PC-3 (cell line): ENCODE measurements around the gene SMIM22. TPM values are rescaled to one million over a fixed set of nuclear protein-coding genes. Genes with fewer than 3 reads are reported as not detected.

Experiments
- ATAC-seq: fragments of 200-7000 bp; cut with Tn5 transposase; 2 replicates; pipeline ENCODE4 v1.9.1; 2020; ENCODE audit warnings: mild to moderate bottlenecking, moderate library complexity
- BruUV-seq: library from RNA; stranded (reverse); fragments of 400-500 nt; replicated peaks from 2 replicates; lab custom pipeline; 2021; lab: Mats Ljungman, UMichigan
- CTCF ChIA-PET: fragments of 300-600 bp; sonication (Branson Sonifier 250); formaldehyde crosslinking; loops from one replicate; lab custom pipeline; 2022; ENCODE audit warnings: antibody characterized with exemption; lab: Charles Lee
- POLR2A ChIA-PET: fragments of 300-600 bp; sonication (Branson Sonifier 250); formaldehyde crosslinking; loops from one replicate; lab custom pipeline; 2022; ENCODE audit warnings: antibody characterized with exemption; ENCODE audit not compliant: unreplicated experiment; lab: Charles Lee
- DNase-seq: peaks from one replicate; pipeline ENCODE4 v3.0.0-alpha.2; 2015
- H2AFZ ChIP-seq: fragments of 300-600 bp; sonication (generic); 2 replicates; pipeline ENCODE4 v1.6.0; 2016; ENCODE audit warnings: antibody characterized with exemption, low read length
- H3F3A ChIP-seq: fragments of 300-600 bp; sonication (generic); one replicate; pipeline ENCODE4 v1.6.0; 2017; ENCODE audit warnings: antibody characterized with exemption, low read length, control low read depth, mild to moderate bottlenecking; ENCODE audit not compliant: unreplicated experiment
- H3K27ac ChIP-seq: fragments of 300-600 bp; sonication (generic); 2 replicates; pipeline ENCODE4 v1.5.1; 2016; ENCODE audit warnings: mild to moderate bottlenecking, low read length
- H3K27me3 ChIP-seq: fragments of 300-600 bp; sonication (generic); 2 replicates; pipeline ENCODE4 v1.6.1; 2016; ENCODE audit warnings: low read length, mixed read lengths
- H3K36me3 ChIP-seq: fragments of 300-600 bp; sonication (generic); 2 replicates; pipeline ENCODE4 v1.6.1; 2016; ENCODE audit warnings: low read depth, mixed run types, low read length, mixed read lengths
- H3K4me1 ChIP-seq: fragments of 300-600 bp; sonication (generic); 2 replicates; pipeline ENCODE4 v1.5.1; 2016; ENCODE audit warnings: low read length; ENCODE audit not compliant: insufficient read depth
- H3K4me2 ChIP-seq: fragments of 300-600 bp; sonication (generic); 2 replicates; pipeline ENCODE4 v1.6.0; 2016; ENCODE audit warnings: low read length
- H3K4me3 ChIP-seq: fragments of 300-600 bp; sonication (generic); 2 replicates; pipeline ENCODE4 v1.5.1; 2016; ENCODE audit warnings: mild to moderate bottlenecking, low read length, mixed read lengths
- H3K79me2 ChIP-seq: fragments of 300-600 bp; sonication (generic); 2 replicates; pipeline ENCODE4 v1.6.1; 2017; ENCODE audit warnings: low read length, mixed read lengths
- H3K9ac ChIP-seq: fragments of 300-600 bp; sonication (generic); 2 replicates; pipeline ENCODE4 v1.6.0; 2016; ENCODE audit warnings: mild to moderate bottlenecking, low read length
- H3K9me2 ChIP-seq: fragments of 300-600 bp; sonication (generic); replicated peaks from 2 replicates; pipeline ENCODE4 v1.6.1; 2016; ENCODE audit warnings: mixed run types, low read length, mixed read lengths
- H3K9me3 ChIP-seq: fragments of 300-600 bp; sonication (generic); 2 replicates; pipeline ENCODE4 v1.6.1; 2016; ENCODE audit warnings: low read length, mixed read lengths
- H4K20me1 ChIP-seq: fragments of 300-600 bp; sonication (generic); 2 replicates; pipeline ENCODE4 v1.6.1; 2016; ENCODE audit warnings: low read length, mixed read lengths
- EZH2 ChIP-seq: fragments of 300-600 bp; sonication (generic); IDR thresholded peaks from one replicate; pipeline ENCODE4 v1.6.1; 2017; ENCODE audit warnings: antibody characterized with exemption, mild to moderate bottlenecking, low read length; ENCODE audit not compliant: unreplicated experiment
- EZH2phosphoT487 ChIP-seq: fragments of 300-600 bp; sonication (generic); IDR thresholded peaks from 2 replicates; pipeline ENCODE4 v1.6.1; 2018; ENCODE audit warnings: mild to moderate bottlenecking, antibody characterized with exemption, low read length, borderline replicate concordance
- intact Hi-C: fragments of 100-400 bp; cut with micrococcal nuclease; formaldehyde crosslinking; loops from 2 replicates; pipeline ENCODE4 v1.9.0; 2023
- total RNA-seq: library from RNA; depleted of rRNA; stranded (reverse); fragments of >200 nt; gene quantifications from 2 replicates; pipeline ENCODE4 v1.2.3, GENCODE V29; 2014
- TF ChIP-seq, protein P1 (sequence below): fragments of 300-600 bp; sonication (generic); conservative IDR thresholded peaks from 2 replicates; pipeline ENCODE4 v1.5.1; 2017; ENCODE audit warnings: antibody characterized with exemption, low read depth, mild to moderate bottlenecking, low read length

The SMIM22 gene
- total RNA-seq, 1 experiment from 2014 or later: not detected

DNA sequence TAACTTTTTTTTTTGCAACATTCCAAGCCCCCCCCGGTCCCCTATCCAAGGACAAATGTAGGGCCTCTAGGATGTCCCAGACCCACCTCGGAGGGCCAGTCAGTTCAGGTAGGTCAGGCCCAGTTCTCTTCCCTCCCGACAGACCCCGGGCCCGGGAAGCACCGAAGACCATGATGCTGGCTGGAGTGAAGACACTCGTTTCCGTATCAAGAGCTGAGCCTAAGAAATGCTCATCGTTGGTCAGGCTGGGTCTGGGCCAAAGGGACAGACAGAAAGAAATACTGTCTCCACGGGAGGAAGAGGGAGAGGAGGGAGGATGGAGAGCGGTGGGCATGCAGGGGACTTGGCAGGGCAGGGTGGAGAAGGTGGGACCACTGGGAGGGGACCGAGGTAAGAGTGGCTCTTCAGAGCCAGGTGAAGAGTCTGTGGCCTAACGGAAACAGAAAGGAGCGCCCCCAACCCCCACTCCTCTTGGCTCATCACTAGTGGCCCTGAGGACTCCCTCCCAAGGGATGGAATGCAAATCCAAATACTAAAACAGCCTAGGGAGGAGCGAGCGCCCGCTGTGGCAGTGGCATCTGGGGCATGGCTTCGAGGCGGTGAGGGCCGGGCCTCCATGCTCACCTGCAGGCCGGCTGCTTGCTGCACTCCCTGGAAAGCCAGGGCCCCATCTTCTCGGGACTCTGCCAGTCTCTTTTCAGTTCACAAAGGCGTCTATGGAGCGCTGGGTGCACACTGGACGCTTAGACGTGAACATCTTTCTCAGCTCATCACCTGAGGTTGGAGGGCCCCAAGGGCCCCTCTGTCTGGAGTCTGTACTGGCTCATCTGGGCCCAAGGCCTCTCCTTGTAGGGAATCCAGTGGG is 9.0 kb downstream of the SMIM22 start:
- H3K4me2 ChIP-seq: no peak overlapping the region
- H3F3A ChIP-seq: no peaks in the 10 kb centered on the region
- CTCF ChIA-PET: no interaction called here
- ATAC-seq: no peak
- no peaks in the 10 kb centered on the region for H3K79me2 ChIP-seq
- no TSS peak for BruUV-seq
- no peaks in the 10 kb centered on the region for H4K20me1 ChIP-seq
- no peaks in the 10 kb centered on the region for H3K9me3 ChIP-seq
- TF ChIP-seq EZH2: no peak
- TF ChIP-seq EZH2phosphoT487: no peak
- TF ChIP-seq, protein P1, sequence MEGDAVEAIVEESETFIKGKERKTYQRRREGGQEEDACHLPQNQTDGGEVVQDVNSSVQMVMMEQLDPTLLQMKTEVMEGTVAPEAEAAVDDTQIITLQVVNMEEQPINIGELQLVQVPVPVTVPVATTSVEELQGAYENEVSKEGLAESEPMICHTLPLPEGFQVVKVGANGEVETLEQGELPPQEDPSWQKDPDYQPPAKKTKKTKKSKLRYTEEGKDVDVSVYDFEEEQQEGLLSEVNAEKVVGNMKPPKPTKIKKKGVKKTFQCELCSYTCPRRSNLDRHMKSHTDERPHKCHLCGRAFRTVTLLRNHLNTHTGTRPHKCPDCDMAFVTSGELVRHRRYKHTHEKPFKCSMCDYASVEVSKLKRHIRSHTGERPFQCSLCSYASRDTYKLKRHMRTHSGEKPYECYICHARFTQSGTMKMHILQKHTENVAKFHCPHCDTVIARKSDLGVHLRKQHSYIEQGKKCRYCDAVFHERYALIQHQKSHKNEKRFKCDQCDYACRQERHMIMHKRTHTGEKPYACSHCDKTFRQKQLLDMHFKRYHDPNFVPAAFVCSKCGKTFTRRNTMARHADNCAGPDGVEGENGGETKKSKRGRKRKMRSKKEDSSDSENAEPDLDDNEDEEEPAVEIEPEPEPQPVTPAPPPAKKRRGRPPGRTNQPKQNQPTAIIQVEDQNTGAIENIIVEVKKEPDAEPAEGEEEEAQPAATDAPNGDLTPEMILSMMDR: no peak
- POLR2A ChIA-PET: no interaction called here
- peaks cover 14% of the 10 kb centered on the region for H3K4me1 ChIP-seq
- intact Hi-C loops: loop anchor here (5.0 to 10.0 kb wide), 2 partner anchors 72 to 151 kb away; partner anchors contain the start of genes ANKS3, DNAAF8 and SEC14L5
- no peak overlapping the region for H3K4me3 ChIP-seq
- H3K36me3 ChIP-seq: peaks cover 4% of the 10 kb centered on the region; the same call in 1 of the 2 replicates
- H3K27me3 ChIP-seq: no peaks in the 10 kb centered on the region
- DNase-seq: no peak
- H3K9me2 ChIP-seq: no peaks in the 10 kb centered on the region
- no peak overlapping the region for H3K27ac ChIP-seq
- H2AFZ ChIP-seq: no peak overlapping the region
- H3K9ac ChIP-seq: no peak overlapping the region

DNA sequence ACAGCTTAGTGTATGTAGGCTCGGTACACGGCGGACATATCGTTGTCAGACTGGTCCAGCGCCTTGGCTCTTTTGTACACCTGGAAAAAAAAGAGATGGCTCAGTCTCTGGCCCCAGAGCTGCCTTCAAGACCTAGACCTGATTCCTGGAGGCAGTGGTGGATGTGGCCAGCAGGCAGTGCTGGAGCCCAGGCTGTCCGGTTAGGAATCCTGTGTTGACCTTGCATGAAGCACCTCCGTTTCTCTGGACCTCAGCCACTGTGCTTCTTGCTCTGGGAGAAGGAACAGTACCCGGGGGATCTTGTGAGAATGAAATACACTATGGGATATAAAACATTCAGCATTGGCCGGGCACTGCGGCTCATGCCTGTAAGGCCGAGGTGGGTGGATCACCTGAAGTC is 10.1 kb downstream of the SMIM22 start:
- Histone ChIP-seq H3K9me2 (no peaks in the 10 kb centered on the region), H3K79me2 (no peaks in the 10 kb centered on the region), H3K4me1 (peaks cover 14% of the 10 kb centered on the region), H3K9ac (no peak overlapping the region), H3K27me3 (no peaks in the 10 kb centered on the region), H3K27ac (no peak overlapping the region), H3F3A (no peaks in the 10 kb centered on the region), H3K36me3 (peaks cover 4% of the 10 kb centered on the region), H3K4me3 (no peak overlapping the region), H4K20me1 (no peaks in the 10 kb centered on the region), H2AFZ (no peak overlapping the region), H3K9me3 (no peaks in the 10 kb centered on the region), H3K4me2 (no peak overlapping the region)
- ChIA-PET POLR2A (no interaction called here), CTCF (no interaction called here)
- BruUV-seq: no TSS peak
- TF ChIP-seq, protein P1: no peak
- TF ChIP-seq EZH2: no peak
- no peak for TF ChIP-seq EZH2phosphoT487
- intact Hi-C loops: loop anchor here (10.0 kb wide), 1 partner anchor 150 kb away; the partner anchor contains the start of gene SEC14L5
- DNase-seq (no peak), ATAC-seq (no peak)

DNA sequence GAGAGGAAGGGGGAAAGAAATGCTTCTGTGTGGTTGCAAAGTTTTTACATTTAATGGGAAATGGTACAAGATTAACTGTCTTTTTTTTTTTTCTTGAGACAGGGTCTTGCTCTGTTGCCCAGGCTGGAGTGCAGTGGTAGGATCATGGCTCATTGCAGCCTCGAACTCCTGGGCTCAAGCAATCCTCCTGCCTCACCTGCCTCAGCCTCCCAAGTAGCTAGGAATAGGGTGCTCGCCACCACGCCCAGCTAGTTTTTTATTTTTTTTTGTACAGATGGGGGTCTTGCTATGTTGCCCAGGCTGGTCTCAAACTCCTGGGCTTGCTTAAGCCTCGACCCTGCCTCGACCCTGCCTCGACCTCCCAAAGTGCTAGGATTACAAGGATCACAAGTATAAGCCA is 11.1 kb downstream of the SMIM22 start:
- Histone ChIP-seq H2AFZ (no peak overlapping the region), H3K9me3 (no peaks in the 10 kb centered on the region), H3K4me1 (peaks cover 9% of the 10 kb centered on the region), H3K4me2 (no peak overlapping the region), H3K36me3 (peaks cover 4% of the 10 kb centered on the region), H3F3A (no peaks in the 10 kb centered on the region), H3K27me3 (no peaks in the 10 kb centered on the region), H4K20me1 (no peaks in the 10 kb centered on the region), H3K9me2 (no peaks in the 10 kb centered on the region), H3K4me3 (no peak overlapping the region), H3K9ac (no peak overlapping the region), H3K79me2 (no peaks in the 10 kb centered on the region), H3K27ac (no peak overlapping the region)
- BruUV-seq: no TSS peak
- DNase-seq (no peak), ATAC-seq (no peak)
- ChIA-PET POLR2A (no interaction called here), CTCF (no interaction called here)
- TF ChIP-seq EZH2phosphoT487: no peak
- TF ChIP-seq, protein P1: no peak
- TF ChIP-seq EZH2: no peak
- intact Hi-C loops: loop anchor here (10.0 kb wide), 1 partner anchor 149 kb away; the partner anchor contains the start of gene SEC14L5
